Osteocyte (in vitro differentiated cells): ENCODE data around the gene ATF3. TPM values are rescaled to one million over a fixed set of nuclear protein-coding genes. Genes with fewer than 3 reads are reported as not detected.

Experiments used
- DNase-seq: peaks from one replicate; pipeline ENCODE4 v3.0.0; 2021; ENCODE audit warnings: mixed read lengths; ENCODE audit not compliant: unreplicated experiment; ENCODE audit errors: extremely low spot score
- H3K27ac Mint-ChIP-seq: one replicate; pipeline ENCODE4 v1.8.0; 2021; ENCODE audit warnings: mild to moderate bottlenecking, mixed read lengths; ENCODE audit not compliant: unreplicated experiment
- H3K27me3 Mint-ChIP-seq: one replicate; pipeline ENCODE4 v1.8.0; 2021; ENCODE audit warnings: mixed read lengths; ENCODE audit not compliant: unreplicated experiment
- H3K36me3 Mint-ChIP-seq: one replicate; pipeline ENCODE4 v1.8.0; 2021; ENCODE audit warnings: mixed read lengths; ENCODE audit not compliant: unreplicated experiment
- H3K4me1 Mint-ChIP-seq: one replicate; pipeline ENCODE4 v1.8.0; 2021; ENCODE audit warnings: mixed read lengths; ENCODE audit not compliant: unreplicated experiment
- H3K4me3 Mint-ChIP-seq: one replicate; pipeline ENCODE4 v1.8.0; 2021; ENCODE audit warnings: mild to moderate bottlenecking, moderate library complexity, mixed read lengths; ENCODE audit not compliant: unreplicated experiment
- H3K9me3 Mint-ChIP-seq: one replicate; pipeline ENCODE4 v1.8.0; 2021; ENCODE audit warnings: mixed read lengths; ENCODE audit not compliant: unreplicated experiment
- CTCF ChIP-seq: fragments of 200-600 bp; sonication (generic); IDR thresholded peaks from 2 replicates; pipeline ENCODE4 v1.5.0; 2021; ENCODE audit warnings: antibody characterized with exemption, mild to moderate bottlenecking, moderate library complexity
- total RNA-seq: library from RNA; stranded (reverse); gene quantifications from 2 replicates; pipeline ENCODE4 v1.2.1, GENCODE V29; 2021

Gene ATF3
- total RNA-seq, 1 donor from 2014 or later, result 45.3 TPM

GRCh38 chr1:212601524-212601923 is 7.0 kb upstream of the ATF3 start:
- DNase-seq, result no peak
- TF ChIP-seq CTCF, result no peak
- Mint-ChIP-seq H3K4me1 (peaks cover 13% of the 10 kb centered on the region), H3K27ac (no peak overlapping the region), H3K4me3 (no peak overlapping the region), H3K27me3 (peaks cover 77% of the 10 kb centered on the region), H3K36me3 (no peaks in the 10 kb centered on the region), H3K9me3 (no peaks in the 10 kb centered on the region)

GRCh38 chr1:212605441-212606394 is 2.8 kb upstream of the ATF3 start:
- no peak for DNase-seq
- Mint-ChIP-seq H3K27me3 (peaks cover 69% of the 10 kb centered on the region), H3K9me3 (no peaks in the 10 kb centered on the region), H3K36me3 (no peaks in the 10 kb centered on the region), H3K27ac (peak overlapping the region; percentile 43), H3K4me3 (peak overlapping the region; percentile 48), H3K4me1 (peaks cover 32% of the 10 kb centered on the region)
- TF ChIP-seq CTCF, result no peak

GRCh38 chr1:212606395-212607205 is 2.0 kb upstream of the ATF3 start:
- peaks cover 62% of the 10 kb centered on the region for H3K27me3 Mint-ChIP-seq
- TF ChIP-seq CTCF, result no peak
- H3K27ac Mint-ChIP-seq, result peak overlapping the region; percentile 60
- no peaks in the 10 kb centered on the region for H3K9me3 Mint-ChIP-seq
- peaks cover 34% of the 10 kb centered on the region for H3K4me1 Mint-ChIP-seq
- DNase-seq, result peak; percentile 80
- H3K4me3 Mint-ChIP-seq, result peak overlapping the region; percentile 84
- no peaks in the 10 kb centered on the region for H3K36me3 Mint-ChIP-seq

GRCh38 chr1:212607206-212607912 is 1.2 kb upstream of the ATF3 start:
- no peaks in the 10 kb centered on the region for H3K9me3 Mint-ChIP-seq
- H3K4me1 Mint-ChIP-seq, result peaks cover 34% of the 10 kb centered on the region
- no peak for TF ChIP-seq CTCF
- peaks cover 56% of the 10 kb centered on the region for H3K27me3 Mint-ChIP-seq
- H3K27ac Mint-ChIP-seq, result peak overlapping the region; percentile 96
- H3K36me3 Mint-ChIP-seq, result no peaks in the 10 kb centered on the region
- peak overlapping the region; percentile 84 for H3K4me3 Mint-ChIP-seq
- DNase-seq, result no peak
